Suprapubic skin (tissue), 3 donors: ENCODE data around the gene TBCEL.

Source experiments
- EP300 ChIP-seq: sonication (generic); formaldehyde crosslinking; IDR thresholded peaks from one replicate; pipeline ENCODE4 v1.6.1; 2017; ENCODE audit warnings: antibody characterized with exemption
- TF ChIP-seq, protein P1 (sequence below), 2 donors: fragments of 200-600 bp in 1 of 2; fragments of 450-650 bp in 1 of 2; sonication (generic) in 1 of 2; IDR thresholded peaks; one replicate each; pipeline ENCODE4 v1.5.1; 2016 to 2019; ENCODE audit warnings: antibody characterized with exemption in 2 of 2, mild to moderate bottlenecking in 1 of 2, moderate library complexity in 1 of 2

DNA sequence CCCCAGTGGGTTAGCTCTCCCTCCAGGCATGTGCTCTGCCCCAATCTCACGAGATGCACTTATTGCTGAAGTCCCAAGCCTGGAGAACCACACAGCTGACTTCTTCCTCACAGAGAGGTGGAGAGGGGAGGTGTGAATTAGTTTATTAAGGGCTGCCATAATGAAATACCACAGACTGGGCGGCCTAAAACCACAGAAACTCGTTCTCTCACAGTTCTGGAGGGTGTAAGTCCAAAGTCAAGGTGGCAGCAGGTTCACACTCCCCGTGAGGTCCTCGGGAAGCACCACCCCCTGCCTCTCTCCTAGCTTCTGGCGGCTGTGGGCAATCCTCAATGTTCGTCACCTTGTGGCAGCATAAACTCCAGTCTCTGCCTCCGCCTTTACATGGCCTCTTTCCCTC, 116.5 kb downstream of the TBCEL start:
- TF ChIP-seq, protein P1, sequence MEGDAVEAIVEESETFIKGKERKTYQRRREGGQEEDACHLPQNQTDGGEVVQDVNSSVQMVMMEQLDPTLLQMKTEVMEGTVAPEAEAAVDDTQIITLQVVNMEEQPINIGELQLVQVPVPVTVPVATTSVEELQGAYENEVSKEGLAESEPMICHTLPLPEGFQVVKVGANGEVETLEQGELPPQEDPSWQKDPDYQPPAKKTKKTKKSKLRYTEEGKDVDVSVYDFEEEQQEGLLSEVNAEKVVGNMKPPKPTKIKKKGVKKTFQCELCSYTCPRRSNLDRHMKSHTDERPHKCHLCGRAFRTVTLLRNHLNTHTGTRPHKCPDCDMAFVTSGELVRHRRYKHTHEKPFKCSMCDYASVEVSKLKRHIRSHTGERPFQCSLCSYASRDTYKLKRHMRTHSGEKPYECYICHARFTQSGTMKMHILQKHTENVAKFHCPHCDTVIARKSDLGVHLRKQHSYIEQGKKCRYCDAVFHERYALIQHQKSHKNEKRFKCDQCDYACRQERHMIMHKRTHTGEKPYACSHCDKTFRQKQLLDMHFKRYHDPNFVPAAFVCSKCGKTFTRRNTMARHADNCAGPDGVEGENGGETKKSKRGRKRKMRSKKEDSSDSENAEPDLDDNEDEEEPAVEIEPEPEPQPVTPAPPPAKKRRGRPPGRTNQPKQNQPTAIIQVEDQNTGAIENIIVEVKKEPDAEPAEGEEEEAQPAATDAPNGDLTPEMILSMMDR (IDR thresholded peaks at IDR 0.05) = no peak
- no peak for TF ChIP-seq EP300
